A549 treated with Hydrocortisone at 1 μM for 4 hours (cell line): Measurements from ENCODE around the gene TMEM181. TPM values are rescaled to one million over a fixed set of nuclear protein-coding genes. Genes with fewer than 3 reads are reported as not detected.

Experiments used
- total RNA-seq: library from RNA; stranded (reverse); fragments of 200-300 nt; extraction: Qiagen RNA extraction; gene quantifications from 5 replicates; pipeline ENCODE4 v1.2.3, GENCODE V29; 2022

Gene TMEM181, protein sequence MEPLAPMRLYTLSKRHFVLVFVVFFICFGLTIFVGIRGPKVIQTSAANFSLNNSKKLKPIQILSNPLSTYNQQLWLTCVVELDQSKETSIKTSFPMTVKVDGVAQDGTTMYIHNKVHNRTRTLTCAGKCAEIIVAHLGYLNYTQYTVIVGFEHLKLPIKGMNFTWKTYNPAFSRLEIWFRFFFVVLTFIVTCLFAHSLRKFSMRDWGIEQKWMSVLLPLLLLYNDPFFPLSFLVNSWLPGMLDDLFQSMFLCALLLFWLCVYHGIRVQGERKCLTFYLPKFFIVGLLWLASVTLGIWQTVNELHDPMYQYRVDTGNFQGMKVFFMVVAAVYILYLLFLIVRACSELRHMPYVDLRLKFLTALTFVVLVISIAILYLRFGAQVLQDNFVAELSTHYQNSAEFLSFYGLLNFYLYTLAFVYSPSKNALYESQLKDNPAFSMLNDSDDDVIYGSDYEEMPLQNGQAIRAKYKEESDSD
- total RNA-seq = 11.6 to 17.0 TPM (median 14.8 TPM) in 5 replicates

DNA sequence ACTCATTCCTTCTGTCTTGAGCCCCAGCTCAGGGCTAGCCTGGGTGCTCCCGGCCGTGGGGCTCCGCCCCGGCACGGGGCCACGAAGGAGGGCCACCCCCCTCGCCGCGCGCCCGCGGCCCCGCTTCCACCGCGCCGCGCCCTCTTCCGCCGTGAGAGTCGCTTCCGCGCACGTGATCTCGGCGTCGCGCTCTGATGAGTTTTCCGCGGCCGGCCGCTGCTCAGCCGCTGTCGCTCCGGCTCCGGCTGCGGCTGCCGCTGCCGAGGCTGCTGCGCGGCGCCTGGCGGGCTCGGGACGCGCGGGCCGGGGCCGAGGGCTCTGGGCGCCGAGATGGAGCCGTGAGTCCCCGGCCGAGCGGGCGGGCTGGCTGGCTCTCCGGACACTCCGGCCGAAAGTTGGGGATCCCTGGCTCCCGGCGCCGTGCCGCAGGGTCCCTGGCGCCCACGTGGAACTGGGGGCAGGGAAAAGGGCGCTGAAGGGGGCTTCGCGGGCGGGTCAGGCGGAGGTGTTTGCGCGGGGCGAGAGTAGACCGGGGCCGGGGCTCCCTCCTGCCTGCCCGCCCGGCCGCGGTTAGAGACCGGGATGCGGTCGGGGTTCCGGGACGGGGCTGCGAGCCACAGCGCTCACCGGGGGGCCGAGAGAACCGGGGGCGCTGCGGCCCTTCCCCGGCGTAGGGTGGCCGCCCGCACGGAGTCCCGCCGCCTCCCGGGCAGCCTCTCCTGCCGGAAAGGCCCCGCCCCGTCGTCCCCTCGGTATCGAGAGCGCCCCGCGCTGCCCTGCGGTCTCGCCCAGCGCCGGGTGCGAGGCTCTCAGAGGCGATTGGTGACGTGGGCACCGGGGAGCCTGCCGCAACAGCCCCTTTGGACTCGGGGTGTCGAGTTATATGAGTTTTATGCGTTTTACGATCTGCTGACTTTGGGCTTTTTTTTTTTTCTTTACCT is at the start of gene TMEM181:
TMEM181 (plus strand) TSS at position 197 of the 941 bp plus-strand sequence; CDS start at position 331, 134 bp downstream.

DNA sequence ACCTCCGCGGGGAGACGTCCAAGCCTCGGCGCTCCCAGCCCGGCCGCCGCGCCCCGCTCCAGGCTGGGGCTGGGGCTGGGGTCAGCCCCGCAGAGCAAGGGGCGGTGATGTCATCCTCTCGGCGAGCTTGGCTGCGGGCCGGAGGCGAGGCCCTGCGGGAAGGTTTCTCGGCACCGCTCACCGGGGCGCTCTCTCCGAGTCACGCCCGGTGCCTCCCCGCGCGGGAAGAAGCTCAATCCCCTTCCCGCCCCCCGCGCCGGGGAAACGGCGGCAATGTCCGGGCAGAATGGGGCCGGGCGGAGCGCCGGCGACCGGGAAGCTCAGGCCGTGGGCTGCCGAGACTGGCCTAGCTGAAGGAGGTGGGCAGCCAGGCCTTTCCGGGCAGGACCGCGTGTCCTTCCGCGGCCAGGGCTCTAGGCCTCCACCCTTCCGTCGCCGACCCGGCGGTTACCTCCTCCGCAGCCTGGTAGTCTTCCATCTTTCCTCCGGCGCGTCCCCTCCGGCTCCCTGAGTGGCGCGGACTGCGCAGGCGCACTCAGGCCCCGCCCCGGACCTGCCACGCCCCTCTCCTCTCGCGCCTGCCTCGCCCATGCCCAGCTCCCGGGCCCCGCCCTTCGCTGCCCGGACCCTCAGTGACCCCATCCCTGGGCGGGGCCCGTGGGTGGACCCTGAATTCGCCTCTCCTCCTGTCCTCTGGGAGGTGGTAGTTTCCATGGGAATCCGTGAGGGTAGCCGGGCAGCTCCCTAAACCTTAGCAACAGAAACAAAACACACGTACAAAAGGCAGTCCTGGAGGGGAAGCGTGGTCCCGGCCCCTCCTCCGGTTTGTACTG is 84.6 kb downstream of the TMEM181 start, which contains the start of gene DYNLT1:
DYNLT1 (minus strand) TSS at position 513 of the 833 bp plus-strand sequence; CDS start at position 478, 35 bp downstream.

DNA sequence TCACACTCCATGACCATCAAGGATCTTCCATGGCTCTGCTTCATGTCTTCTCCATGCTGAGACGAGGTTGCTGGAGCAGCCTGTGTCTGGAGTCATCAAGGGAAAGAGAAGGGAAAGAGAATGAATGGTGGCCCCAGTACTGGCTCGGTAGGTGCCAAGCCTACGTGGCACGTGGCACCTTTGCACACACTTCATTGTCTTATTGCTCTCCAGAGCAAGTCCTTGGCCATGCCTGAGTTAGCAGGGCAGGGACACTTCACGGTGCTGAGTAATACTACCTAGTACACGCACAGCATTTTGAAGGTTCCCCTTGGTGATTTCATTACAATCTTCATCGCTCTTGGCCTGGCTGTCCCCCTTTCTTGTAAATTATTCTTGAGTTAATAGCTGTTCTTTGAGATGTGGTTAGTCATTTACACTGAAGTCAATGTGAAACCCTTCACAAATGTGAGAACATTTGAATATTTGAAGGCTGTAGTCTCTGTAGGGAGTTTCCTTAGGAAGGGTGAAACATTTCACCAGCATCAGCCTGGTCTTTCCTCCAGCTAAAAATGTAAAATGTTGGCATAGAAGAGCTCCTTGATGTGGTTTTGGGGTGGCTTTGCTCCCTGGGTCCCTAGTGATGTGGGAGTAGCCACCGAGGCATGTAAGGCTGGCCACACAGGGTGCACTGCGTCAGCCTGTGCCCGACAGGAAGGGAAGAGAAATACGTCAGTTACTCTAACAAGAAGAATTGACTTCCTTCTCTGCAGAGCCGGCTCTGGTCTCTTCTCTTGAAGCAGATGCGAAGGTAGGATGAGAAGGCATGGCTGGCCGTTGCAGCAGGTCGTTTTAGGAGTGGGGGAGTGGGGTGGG is 89.6 kb downstream of the TMEM181 start, which contains the start of gene SYTL3:
SYTL3 (plus strand) TSS at position 766 of the 855 bp plus-strand sequence. CDS start 13,215 bp downstream, outside the sequence.

Other genes with a start within 250 kb of the TMEM181 start
- 3.9 to 11.3 TPM (median 6.3 TPM) in 5 replicates for gene TULP4, start 247.6 kb upstream of the TMEM181 start, total RNA-seq
- 112 to 115 TPM (median 113 TPM) in 5 replicates for gene DYNLT1, start 84.7 kb downstream of the TMEM181 start, total RNA-seq
- 1.3 to 1.9 TPM (median 1.6 TPM) in 5 replicates for gene SYTL3, start 90.0 kb downstream of the TMEM181 start, total RNA-seq